GM21390 (cell line): ENCODE data around the gene GGACT.
"Not testable (repeated sequence)": the region's sequence is repeated elsewhere in the genome, so short reads cannot be mapped to it uniquely, and the experiment has no call there.

Experiments used
- ATAC-seq: cut with Tn5 transposase; IDR thresholded peaks from one replicate; pipeline ENCODE4 v1.9.1; 2021; ENCODE audit not compliant: unreplicated experiment

GGACT gene

DNA sequence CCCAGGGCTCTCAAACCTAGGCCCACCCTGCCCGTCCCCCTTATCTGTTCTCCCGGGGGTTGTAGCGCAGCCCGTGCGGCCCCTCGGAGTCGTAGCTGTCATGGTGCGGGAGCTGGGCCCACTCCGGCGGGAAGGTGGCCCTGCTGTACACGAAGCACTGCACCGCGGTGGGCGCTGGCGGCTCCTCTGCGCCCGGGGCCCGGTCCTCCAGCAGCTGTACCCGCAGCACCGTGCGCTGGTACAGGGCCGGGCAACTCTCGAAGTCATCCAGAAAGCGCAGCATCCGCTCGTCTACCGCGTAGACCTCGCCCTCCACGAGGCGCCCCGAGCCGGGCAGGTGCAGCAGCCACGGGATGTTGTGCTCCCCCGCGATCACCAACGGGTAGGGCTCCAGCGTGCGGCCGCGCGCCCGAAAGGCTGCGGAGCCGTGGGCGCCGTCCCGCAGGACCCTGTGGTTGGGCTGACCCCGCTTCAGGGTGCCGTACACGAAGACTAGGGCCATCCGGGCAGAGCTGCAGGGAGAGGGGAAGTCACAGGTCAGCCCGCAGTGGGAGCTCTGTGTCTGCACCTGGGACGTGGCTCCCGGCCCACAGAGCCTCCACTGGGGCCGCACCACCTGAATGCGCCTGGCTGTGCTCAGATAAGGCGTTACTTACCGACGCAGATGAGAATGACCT is 56.4 kb downstream of the GGACT start:
- no peak for ATAC-seq

DNA sequence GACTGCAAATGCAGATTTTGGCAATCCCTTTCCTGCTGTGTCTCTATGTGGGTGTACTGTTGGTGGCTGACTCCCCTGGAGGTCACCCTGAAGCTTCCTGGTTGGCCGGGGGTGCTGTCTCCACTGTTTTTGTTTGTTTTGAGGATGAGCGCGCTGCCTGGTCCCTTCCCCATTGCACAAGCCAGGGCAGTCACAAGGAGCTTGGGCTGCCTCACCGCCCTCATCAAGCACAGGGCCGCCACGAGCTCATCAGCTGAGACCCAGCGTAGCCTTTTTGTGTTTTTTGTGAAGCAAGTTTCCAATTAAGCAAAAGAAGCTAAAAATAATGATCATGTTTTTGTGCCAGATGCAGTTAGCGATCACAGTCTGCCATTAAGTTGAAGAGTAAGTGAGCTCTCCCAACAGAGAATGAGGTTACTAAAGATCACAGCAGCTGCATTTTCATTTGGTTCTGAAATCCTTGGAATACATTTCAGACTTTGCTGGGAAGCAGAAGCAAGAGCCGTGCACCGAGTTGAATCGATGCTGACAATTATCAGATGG is 57.8 kb downstream of the GGACT start:
- ATAC-seq = no peak

DNA sequence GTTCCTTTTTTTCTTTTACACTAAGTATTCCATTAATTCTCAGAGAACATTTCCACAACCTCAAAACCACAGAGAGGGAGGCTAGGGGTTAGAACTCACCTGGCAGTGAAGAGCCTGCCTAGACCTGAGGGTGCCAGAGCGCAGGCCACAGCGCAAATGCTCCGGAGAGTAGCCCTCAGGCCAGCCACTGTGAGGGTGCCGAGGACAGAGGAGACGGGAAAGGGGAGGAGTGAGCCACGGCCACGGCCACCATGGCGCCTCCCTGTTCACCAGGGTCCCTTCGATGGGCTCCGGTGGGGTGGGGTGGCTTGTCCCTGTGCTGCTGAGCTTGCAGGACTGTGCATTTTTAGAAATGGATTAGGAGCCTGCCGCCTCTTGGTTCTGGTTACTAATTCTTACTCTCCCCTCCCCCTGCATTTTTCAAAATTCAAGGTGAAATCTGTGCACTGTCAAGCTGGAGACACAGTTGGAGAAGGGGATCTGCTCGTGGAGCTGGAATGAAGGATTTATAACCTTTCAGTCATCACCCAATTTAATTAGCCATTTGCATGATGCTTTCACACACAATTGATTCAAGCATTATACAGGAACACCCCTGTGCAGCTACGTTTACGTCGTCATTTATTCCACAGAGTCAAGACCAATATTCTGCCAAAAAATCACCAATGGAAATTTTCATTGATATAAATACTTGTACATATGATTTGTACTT is 58.8 kb downstream of the GGACT start:
- ATAC-seq = no peak

DNA sequence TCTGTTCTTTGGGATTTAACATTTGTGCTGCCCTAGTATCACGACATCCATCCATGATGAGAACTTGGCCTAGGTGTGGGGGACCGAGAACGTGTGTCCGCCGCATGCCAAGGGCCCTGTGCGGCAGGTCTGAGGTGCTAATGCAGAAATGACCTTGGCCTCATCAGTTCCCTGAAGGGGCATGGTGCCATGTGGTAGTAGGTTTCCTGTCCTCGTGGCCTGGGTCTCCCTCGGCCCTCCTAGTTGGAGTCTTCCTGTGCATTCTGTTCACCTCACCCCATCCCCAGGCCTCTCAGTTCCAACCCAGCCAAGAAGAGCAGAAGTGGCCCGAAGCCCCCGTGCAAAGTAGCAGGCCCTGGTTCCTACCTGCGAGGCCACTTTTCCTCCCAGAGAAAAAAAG is 59.8 kb downstream of the GGACT start:
- ATAC-seq = no peak

DNA sequence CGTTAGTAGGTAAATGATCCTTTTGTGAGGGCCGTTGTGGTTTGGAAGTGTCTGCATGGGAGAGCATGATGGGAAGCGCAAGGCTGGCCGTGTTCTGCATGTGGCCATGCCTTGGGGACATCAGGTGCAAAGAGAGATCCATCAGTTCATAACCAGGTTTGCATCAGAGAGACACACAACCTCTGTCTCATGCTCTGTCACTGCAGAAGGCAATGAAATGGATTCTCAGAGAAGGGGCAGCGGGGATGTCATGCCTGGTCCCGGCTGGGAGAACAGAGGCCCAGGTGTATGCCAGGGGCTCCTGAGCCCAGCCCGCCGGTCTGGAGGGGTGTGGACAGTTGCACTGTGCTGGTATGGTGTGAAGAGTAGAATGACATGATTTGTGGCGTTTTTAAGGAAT is 60.2 kb downstream of the GGACT start:
- ATAC-seq = no peak

DNA sequence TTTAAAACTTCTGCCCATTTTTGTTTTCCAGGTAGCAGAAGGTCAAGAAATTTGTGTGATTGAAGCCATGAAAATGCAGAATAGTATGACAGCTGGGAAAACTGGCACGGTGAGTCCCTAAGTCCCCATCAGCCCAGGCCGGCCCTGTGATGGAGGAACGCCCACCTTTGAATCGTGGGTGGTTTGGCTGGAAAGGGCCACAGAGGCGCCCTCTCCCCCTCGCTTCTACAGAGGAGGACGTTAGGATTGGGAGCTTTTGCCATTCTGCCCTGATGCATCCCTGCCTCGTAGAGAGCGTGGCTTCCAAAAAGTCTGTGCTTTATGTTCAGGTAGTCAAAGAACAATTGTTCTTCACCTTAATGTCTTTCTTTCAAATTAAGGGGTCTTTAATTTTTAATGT is 60.9 kb downstream of the GGACT start:
- ATAC-seq = no peak

DNA sequence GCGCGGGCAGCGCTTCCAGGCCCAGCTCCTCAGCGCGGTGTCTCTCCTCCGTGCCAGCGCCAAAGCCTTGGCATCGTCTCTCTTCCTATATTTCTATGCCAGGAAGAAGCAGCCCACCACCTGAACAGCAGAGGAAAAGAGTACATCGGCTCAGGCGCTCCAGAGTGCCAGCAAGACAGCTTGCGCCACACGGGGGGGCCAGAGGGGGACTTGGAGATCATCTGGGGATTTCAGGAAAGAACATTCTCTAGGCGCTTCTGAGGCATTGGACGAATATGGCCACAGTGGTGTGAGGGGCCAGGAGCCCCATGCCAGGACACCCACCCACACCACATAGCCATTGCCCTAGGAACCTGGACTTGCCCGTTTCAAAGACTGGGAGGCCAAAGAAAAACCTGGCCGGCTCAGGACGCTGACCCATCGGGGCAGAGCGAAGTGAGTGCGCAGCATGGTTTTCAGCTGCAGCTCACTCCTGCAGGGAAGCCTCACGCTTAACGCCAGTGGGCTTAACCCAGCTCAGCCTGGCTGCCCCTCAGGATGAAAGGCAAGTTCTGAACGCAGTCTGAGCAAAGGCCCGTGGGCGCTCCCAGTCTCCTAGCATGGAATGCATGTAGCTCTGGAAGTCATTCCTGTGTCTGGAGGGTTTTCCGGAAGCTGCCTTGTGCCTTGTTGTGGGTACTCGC is 62.1 kb downstream of the GGACT start:
- no peak for ATAC-seq

DNA sequence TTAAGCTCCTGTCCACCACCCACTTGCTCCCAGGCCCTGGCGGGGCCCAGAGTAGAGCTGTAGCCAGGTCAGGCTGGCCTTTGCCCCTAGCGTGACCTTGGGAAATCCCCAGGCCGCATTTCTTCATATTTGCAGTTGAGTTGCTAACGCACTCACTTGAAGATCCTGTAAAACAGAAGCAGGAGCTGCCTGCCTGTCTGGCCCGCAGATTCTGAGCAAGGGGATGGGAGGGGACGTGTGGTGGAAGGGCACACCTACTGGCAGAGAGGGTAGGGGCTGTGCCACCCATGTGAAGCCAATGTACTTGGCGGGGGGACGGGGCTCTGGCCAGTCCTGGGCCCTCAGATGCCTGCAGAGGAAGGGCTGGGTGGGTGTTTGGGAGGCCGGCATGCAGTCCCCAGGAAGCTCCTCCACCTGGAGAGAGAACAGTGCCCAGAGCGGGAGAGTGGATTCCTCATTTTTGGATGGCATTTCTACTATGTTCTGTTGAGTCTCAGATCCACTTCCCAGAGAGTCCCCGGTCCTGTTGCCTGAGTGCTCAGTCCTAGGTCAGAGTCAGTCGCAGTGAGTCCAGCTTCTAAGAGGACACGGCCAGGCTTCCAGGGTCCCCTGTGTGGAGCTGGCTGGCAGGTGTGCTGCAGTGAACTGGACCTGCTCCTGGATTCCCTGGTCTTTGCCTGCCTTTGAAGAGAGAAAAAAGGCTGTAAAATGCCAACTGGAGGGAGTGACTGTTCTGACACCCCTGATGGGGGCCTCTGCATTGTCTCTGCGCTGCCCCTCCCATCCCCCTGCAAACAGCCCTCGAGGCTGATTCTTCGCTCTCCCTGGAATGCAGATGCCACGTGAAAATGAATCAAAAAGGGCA is 62.9 kb downstream of the GGACT start:
- ATAC-seq = no peak

DNA sequence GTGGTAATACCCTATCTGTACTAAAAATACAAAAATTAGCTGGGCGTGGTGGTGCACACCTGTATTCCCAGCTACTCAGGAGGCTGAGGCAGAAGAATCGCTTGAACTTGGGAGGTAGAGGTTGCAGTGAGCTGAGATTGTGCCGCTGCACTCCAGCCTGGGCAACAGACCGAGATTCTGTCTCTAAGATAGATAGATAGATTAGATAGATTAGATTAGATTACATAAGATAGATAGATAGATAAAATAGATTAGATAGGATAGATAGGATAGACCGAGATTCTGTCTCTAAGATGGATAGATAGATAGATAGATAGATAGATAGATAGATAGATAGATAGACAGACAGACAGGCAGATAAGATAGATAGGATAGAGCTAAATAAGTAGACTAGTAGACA is 63.9 kb downstream of the GGACT start:
- ATAC-seq = not testable (repeated sequence)

DNA sequence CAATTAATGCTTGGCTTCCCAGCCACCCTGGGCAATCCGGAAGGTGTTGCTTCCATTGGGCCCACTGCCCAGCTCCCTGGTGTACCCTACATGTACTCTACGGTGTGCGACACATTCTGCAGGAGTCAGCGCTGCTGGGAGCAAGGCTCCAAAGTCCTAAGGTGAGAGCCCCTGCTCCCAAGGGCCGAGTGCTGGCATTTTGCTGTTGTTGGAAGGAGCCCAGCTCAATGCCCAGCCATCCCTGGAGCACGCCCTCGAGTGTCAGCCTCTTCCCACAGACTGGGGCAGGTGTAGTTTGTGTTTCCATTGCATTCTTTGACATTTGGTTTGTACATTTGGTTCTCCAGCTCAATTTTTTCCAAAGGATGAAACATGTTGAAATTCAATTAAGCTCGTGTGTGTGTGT is 64.6 kb downstream of the GGACT start:
- ATAC-seq = no peak

DNA sequence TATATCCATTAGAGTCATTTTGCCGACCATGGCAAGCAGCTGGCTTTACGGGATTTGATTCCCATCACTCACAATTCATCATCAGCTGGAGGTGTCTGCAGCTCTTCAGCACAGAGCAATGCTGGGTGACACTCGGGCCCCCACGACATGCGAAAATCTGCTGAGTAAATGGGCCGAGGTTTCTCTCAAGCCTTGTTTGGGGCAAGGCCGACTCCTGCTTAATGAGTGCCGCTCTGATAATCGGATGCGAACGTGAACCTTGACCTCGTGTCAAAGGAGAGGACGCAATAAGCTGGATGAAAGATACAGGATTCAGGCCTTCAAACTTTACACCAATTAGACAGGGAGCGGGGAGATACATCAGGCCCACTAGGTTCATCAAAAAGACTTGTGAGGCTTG is 65.2 kb downstream of the GGACT start:
- no peak for ATAC-seq

DNA sequence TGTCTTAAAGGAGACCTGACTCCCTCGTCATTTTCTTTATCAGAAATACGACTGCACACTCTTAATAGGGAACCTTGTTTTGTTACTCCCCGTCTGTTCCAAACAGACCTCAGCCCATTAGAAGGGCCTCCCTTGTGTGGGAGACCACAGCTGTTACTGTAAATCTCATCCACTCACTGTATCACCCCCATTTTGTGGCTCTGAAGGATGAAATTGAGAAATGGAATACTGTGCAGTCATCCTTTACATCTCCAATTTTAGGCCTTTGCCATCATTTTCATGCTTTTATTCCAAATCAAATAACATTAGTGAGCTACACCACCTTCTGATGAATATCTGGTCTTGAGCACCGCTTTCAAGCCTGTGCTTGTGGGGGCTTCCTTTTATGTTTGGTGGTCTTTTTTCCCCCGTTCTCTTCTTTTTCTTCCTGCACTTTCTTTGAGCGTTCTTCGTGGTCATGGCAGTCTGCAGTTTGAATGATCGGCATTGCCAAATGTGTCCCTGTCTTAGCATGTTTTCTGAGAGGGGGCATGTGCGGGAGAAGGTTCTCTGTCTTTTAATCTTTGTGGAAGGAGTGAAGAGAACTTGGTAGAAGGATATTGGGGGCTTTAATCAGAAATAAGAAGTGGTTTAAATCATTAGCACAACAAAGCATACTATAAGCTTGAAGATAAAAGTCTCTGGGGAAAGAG is 65.8 kb downstream of the GGACT start:
- no peak for ATAC-seq

DNA sequence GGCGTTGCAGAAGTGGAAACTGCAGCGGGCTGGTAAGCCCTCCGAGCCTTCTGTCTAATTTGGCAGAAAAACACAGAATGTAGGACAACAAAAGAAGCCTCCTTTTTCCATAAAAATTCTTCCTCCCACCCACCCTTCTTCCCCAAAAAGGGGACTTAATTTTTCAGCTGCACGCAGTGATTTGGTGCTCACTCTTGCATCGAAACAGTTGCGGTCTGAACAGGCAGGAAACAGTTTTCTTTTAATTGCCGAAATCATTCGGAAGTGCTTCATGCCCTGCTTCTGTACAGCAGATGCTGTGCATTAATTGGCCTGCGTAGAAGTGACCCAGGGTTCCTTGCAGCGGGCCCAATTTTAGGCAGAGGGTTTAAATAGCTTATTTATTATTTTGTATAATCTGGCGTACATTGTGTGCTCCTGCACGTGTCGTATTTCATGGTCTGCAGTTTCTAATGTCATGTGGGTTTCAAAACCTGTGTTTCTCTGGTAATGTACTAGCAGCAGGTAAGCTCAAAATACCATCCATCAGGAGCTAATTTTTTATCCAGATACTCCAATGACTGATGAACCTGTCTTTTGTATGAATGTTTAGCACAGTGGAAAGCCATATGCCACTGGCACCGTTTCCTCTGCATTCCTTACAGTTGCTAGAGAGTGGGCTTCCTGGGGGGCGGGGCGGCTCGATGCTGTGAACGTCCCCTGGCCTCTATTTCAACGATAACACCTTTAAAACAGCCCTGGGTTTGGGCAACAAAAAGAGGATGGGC is 66.6 kb downstream of the GGACT start:
- ATAC-seq = no peak

DNA sequence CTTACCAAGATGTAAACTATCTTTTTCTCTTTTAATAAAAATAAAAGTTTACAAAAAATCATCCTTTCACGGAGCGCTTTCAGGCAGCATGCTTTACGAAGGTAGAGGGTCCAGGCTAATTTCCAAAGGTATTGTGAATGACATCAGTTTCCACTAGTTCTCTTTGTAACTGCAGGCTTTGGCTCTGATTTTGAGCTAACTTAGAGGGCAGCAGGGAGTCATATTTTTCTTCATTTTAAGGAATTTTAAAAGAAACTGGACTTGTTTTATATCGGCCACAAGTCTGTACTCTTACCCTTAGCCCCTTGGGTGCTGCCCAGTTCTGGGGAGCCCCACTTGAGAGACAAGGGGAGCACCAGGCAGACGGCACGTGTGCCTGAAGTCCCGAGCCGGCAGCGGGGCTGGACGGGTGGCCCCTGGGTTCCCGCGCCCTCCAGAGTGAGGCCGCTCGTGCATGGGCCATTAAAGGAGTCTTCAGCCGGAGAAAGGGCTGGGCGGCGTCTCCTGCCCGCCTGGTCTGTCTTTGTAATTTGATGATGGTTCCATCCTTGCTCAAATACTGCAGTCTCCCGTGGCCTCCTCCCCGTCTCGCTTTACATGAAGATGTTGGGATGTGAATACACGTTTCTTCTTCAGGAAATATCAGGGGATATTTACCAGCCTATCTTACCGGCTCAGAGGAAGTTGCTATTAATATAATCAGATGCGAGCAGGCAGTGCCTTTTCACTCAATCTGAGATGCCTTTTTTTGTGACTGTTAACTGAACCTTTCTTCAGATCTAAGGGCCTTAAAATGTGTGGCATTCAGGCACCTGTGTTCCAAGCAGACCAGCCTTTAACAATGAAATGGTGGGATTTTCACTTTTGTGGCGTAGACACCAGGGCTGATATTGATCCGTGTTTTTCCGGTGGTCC is 67.4 kb downstream of the GGACT start:
- no peak for ATAC-seq

DNA sequence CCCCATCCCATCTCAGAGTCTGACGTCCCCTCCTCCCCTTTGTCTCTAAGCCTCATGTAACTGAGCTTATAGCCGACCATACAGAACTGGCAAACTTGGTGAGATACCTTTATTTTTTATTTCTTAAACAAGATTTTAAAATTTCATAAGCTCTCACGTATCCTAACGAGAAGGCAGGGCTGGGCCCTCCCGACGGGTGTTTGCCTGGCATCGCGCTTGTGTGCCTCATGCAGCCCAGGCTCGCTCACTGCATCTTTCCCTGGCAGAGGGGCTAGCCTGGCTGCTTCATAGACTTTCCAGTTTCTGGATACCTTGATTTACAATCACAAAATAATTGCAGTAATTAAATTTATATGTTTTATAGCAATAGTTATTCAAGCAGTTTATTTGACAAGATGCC is 69.0 kb downstream of the GGACT start:
- ATAC-seq = no peak

DNA sequence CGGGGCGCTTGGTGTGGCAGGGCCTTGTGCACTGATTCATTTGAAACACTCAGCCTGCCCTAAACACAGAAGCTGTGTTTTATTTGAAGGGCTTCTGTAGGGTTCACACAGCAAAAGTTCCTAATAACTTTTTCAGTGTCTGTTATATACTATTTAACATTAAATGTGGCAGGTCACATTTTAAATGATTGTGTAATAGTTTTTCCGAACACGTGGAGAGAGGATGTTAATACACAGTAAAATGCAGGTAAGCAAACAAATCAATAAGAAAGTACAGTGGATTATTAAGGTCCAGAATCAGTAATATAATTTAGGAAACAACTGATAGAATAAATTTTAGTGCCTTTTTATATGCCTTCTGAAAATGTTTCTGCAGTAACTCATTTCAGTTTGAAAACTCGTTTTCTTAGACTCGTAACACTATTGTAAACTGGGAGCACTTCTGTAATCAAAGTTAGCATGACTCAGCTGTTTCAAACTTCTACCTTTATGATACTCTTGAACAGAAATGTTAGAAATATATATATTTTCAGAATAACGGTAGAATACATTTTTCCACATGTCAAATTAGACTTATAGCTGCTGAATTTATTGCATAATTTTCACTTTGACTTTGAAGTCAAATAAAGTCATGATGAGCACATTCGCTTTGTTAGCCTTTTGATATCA is 70.1 kb downstream of the GGACT start:
- ATAC-seq = no peak

DNA sequence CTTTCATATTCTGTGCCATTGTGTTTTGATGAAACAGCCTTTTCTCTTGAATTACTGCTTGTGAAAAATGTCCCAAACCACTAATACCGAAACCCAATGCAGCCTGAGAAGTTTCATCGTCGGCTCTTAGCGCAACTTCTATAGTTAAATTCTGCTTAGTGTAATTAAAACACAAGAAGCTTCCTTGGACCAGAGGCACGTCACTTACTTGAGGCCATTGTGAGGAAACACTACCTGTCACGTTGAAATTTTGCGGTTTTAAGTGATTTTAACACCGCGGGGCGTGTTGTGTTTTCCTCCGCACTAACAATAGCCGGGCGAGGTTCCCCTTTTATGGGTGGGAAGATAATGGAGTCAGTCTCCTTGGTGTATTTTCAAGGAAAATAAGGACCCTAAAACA is 70.9 kb downstream of the GGACT start:
- no peak for ATAC-seq

DNA sequence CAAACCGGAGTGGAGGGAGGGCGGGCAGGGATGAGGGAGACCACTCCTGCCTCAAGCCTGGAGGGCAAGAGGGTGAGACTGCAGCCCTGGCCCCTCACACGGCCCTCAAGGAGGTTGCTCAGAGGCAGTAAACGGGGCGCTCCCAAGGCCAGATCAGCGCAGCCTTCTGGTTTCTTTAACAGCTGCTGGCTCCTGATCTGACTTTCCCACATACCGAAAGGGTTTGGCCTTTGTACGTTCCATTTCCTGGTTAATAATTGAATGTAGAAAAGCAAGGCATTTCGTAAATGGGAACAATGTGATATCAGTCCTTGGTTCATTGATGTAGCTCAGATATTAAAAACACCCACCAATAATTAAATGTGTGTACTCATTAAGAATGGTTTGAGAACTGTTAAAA is 71.5 kb downstream of the GGACT start:
- ATAC-seq = no peak
